ENCODE measurements around the gene ANLN. TPM values are rescaled to one million over a fixed set of nuclear protein-coding genes. Genes with fewer than 3 reads are reported as not detected.

The ANLN gene
- total RNA-seq, 1 experiment from 2014 or later: 81.1 TPM

DNA sequence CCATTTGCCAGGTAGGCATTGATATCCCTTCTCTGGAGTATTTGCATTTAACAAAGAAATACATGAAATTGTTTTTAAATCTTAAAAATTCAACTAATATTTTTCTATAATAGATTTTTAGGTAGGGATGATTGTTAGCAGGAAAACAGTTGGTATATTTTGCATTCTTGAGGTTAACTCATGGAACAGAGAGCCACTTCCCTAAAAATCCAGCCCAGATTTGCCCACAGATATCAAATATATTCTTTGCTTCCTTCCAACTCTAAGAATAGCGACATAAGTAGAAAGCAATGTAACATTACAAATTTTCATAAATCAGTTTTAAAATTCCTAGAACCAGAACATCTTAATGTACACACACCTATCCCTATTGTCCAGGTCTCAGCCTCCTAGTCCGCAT lies 45.0 kb upstream of the ANLN start:
- ChIA-PET CTCF (no interaction called here), POLR2A (no interaction called here)
- peaks cover 4% of the 10 kb centered on the region; the same call in 1 of the 2 replicates for H3K27me3 Mint-ChIP-seq (ENCODE audit: low read depth)
- no peak for TF ChIP-seq EMX1 (CRISPR knock-in tag; IDR thresholded peaks at IDR 0.05)
- TF ChIP-seq, protein P1, sequence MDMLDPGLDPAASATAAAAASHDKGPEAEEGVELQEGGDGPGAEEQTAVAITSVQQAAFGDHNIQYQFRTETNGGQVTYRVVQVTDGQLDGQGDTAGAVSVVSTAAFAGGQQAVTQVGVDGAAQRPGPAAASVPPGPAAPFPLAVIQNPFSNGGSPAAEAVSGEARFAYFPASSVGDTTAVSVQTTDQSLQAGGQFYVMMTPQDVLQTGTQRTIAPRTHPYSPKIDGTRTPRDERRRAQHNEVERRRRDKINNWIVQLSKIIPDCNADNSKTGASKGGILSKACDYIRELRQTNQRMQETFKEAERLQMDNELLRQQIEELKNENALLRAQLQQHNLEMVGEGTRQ (CRISPR knock-in tag; IDR thresholded peaks at IDR 0.05): no peak
- ATAC-seq (no peak), DNase-seq (ENCODE audit: low spot score) (no peak)
- H3K36me3 Mint-ChIP-seq: no peaks in the 10 kb centered on the region
- H3K4me3 Mint-ChIP-seq: no peak overlapping the region
- H3K9me3 Mint-ChIP-seq: peaks cover 12% of the 10 kb centered on the region
- no peak overlapping the region for H3K27ac Mint-ChIP-seq
- H3K4me1 Mint-ChIP-seq: peaks cover 7% of the 10 kb centered on the region

DNA sequence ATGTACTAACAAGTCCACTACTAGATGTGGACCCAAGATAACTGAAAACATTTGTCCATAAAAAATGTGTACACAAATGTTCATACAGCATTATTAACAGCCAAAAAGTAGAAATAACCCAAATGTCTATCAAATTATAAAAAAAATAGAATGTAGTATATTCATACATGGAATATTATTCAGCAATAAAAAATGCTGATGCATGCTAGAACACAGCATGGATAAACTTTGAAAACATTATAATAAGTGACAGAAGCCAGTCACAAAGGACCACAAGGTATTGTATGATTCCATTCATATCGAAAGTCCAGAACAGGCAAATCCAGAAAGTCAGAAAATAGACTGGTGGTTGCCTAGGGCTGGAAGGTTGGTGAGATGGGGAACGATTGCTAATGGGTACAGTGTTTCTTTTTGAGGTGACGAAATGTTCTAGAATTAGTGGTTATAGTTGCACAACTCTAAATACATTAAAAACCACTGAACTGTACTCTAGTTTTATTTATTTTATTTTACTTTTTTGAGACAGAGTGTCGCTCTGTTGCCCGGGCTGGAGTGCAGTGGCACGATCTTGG lies 43.3 kb upstream of the ANLN start:
- H3K27ac Mint-ChIP-seq: no peak overlapping the region
- H3K4me3 Mint-ChIP-seq: no peak overlapping the region
- H3K36me3 Mint-ChIP-seq: no peaks in the 10 kb centered on the region
- POLR2A ChIA-PET: no interaction called here
- peaks cover 10% of the 10 kb centered on the region for H3K4me1 Mint-ChIP-seq
- peaks cover 4% of the 10 kb centered on the region; the same call in 1 of the 2 replicates for H3K27me3 Mint-ChIP-seq (ENCODE audit: low read depth)
- peaks cover 12% of the 10 kb centered on the region for H3K9me3 Mint-ChIP-seq
- CTCF ChIA-PET: no interaction called here
- ATAC-seq: no peak
- TF ChIP-seq, protein P2, sequence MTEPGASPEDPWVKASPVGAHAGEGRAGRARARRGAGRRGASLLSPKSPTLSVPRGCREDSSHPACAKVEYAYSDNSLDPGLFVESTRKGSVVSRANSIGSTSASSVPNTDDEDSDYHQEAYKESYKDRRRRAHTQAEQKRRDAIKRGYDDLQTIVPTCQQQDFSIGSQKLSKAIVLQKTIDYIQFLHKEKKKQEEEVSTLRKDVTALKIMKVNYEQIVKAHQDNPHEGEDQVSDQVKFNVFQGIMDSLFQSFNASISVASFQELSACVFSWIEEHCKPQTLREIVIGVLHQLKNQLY (CRISPR knock-in tag; IDR thresholded peaks at IDR 0.05): no peak
- TF ChIP-seq FOXJ3 (CRISPR knock-in tag; IDR thresholded peaks at IDR 0.05; ENCODE audit: borderline replicate concordance) (no peak), ATF1 (CRISPR knock-in tag; IDR thresholded peaks at IDR 0.05) (no peak)
- TF ChIP-seq, protein P3, sequence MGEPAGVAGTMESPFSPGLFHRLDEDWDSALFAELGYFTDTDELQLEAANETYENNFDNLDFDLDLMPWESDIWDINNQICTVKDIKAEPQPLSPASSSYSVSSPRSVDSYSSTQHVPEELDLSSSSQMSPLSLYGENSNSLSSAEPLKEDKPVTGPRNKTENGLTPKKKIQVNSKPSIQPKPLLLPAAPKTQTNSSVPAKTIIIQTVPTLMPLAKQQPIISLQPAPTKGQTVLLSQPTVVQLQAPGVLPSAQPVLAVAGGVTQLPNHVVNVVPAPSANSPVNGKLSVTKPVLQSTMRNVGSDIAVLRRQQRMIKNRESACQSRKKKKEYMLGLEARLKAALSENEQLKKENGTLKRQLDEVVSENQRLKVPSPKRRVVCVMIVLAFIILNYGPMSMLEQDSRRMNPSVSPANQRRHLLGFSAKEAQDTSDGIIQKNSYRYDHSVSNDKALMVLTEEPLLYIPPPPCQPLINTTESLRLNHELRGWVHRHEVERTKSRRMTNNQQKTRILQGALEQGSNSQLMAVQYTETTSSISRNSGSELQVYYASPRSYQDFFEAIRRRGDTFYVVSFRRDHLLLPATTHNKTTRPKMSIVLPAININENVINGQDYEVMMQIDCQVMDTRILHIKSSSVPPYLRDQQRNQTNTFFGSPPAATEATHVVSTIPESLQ (CRISPR knock-in tag; IDR thresholded peaks at IDR 0.05): no peak
- no peak for DNase-seq (ENCODE audit: low spot score)

DNA sequence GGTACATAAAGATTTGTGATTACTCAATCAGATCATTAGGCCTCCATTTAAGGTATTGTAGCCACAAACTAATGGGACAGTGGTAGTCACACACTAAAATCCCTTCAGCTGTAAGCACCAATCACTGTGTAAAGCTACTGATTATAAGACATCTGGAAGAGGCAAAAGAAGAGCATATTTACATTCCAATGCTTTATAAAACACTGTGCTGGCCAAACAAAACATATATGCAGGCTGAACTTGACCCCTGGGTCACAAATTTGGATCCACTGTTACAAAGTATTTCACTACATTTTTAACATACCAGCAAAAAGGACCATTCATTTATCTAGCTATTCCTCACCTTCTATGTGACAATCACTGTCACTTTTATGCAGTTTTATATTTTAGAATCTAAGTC lies 41.4 kb upstream of the ANLN start:
- H3K4me1 Mint-ChIP-seq: peaks cover 10% of the 10 kb centered on the region
- TF ChIP-seq NR2C2 (CRISPR knock-in tag; IDR thresholded peaks at IDR 0.05): no peak
- TF ChIP-seq KAT7 (CRISPR knock-in tag; IDR thresholded peaks at IDR 0.05; ENCODE audit: borderline replicate concordance): no peak
- TF ChIP-seq, protein P4, sequence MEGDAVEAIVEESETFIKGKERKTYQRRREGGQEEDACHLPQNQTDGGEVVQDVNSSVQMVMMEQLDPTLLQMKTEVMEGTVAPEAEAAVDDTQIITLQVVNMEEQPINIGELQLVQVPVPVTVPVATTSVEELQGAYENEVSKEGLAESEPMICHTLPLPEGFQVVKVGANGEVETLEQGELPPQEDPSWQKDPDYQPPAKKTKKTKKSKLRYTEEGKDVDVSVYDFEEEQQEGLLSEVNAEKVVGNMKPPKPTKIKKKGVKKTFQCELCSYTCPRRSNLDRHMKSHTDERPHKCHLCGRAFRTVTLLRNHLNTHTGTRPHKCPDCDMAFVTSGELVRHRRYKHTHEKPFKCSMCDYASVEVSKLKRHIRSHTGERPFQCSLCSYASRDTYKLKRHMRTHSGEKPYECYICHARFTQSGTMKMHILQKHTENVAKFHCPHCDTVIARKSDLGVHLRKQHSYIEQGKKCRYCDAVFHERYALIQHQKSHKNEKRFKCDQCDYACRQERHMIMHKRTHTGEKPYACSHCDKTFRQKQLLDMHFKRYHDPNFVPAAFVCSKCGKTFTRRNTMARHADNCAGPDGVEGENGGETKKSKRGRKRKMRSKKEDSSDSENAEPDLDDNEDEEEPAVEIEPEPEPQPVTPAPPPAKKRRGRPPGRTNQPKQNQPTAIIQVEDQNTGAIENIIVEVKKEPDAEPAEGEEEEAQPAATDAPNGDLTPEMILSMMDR (IDR thresholded peaks at IDR 0.05): no peak
- POLR2A ChIA-PET: no interaction called here
- no peaks in the 10 kb centered on the region for H3K36me3 Mint-ChIP-seq
- H3K27me3 Mint-ChIP-seq (ENCODE audit: low read depth): no peaks in the 10 kb centered on the region
- CTCF ChIA-PET: interaction anchor here (1.2 kb wide), 1 partner anchor 29 kb away, joined by 3 read pairs; no protein-coding TSS in a partner anchor
- H3K4me3 Mint-ChIP-seq: no peak overlapping the region
- ATAC-seq (no peak), DNase-seq (ENCODE audit: low spot score) (no peak)
- peaks cover 12% of the 10 kb centered on the region for H3K9me3 Mint-ChIP-seq
- H3K27ac Mint-ChIP-seq: no peak overlapping the region

DNA sequence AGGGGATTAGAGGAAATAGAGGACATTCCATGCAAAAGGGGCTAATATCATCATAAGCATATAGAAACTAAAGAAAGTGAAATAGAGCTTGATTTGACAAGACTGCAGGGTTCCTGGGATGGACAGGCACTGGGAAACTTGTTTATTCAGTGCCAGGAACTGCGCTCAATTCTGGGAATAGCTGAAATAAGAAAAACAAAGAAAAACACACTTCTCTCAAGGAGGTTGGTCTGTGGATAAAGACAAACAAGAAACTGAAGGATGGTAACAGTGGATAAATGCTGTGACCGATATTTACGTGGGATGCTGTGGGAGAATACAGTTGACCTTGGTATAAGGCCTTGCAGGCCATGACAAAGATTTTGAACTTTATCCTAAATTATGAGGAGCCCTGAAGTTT lies 40.9 kb upstream of the ANLN start:
- POLR2A ChIA-PET: no interaction called here

More for the DNA sequence above, 40.9 kb upstream of the ANLN start:
- ATAC-seq (no peak), DNase-seq (ENCODE audit: low spot score) (no peak)
- no peak overlapping the region for H3K27ac Mint-ChIP-seq
- H3K36me3 Mint-ChIP-seq: no peaks in the 10 kb centered on the region
- H3K4me3 Mint-ChIP-seq: no peak overlapping the region
- H3K9me3 Mint-ChIP-seq: peaks cover 12% of the 10 kb centered on the region
- TF ChIP-seq, protein P2 (CRISPR knock-in tag; IDR thresholded peaks at IDR 0.05): no peak
- TF ChIP-seq, protein P5, sequence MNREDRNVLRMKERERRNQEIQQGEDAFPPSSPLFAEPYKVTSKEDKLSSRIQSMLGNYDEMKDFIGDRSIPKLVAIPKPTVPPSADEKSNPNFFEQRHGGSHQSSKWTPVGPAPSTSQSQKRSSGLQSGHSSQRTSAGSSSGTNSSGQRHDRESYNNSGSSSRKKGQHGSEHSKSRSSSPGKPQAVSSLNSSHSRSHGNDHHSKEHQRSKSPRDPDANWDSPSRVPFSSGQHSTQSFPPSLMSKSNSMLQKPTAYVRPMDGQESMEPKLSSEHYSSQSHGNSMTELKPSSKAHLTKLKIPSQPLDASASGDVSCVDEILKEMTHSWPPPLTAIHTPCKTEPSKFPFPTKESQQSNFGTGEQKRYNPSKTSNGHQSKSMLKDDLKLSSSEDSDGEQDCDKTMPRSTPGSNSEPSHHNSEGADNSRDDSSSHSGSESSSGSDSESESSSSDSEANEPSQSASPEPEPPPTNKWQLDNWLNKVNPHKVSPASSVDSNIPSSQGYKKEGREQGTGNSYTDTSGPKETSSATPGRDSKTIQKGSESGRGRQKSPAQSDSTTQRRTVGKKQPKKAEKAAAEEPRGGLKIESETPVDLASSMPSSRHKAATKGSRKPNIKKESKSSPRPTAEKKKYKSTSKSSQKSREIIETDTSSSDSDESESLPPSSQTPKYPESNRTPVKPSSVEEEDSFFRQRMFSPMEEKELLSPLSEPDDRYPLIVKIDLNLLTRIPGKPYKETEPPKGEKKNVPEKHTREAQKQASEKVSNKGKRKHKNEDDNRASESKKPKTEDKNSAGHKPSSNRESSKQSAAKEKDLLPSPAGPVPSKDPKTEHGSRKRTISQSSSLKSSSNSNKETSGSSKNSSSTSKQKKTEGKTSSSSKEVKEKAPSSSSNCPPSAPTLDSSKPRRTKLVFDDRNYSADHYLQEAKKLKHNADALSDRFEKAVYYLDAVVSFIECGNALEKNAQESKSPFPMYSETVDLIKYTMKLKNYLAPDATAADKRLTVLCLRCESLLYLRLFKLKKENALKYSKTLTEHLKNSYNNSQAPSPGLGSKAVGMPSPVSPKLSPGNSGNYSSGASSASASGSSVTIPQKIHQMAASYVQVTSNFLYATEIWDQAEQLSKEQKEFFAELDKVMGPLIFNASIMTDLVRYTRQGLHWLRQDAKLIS (CRISPR knock-in tag; IDR thresholded peaks at IDR 0.05; ENCODE audit: borderline replicate concordance): no peak
- TF ChIP-seq, protein P6, sequence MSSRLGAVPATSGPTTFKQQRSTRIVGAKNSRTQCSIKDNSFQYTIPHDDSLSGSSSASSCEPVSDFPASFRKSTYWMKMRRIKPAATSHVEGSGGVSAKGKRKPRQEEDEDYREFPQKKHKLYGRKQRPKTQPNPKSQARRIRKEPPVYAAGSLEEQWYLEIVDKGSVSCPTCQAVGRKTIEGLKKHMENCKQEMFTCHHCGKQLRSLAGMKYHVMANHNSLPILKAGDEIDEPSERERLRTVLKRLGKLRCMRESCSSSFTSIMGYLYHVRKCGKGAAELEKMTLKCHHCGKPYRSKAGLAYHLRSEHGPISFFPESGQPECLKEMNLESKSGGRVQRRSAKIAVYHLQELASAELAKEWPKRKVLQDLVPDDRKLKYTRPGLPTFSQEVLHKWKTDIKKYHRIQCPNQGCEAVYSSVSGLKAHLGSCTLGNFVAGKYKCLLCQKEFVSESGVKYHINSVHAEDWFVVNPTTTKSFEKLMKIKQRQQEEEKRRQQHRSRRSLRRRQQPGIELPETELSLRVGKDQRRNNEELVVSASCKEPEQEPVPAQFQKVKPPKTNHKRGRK (CRISPR knock-in tag; IDR thresholded peaks at IDR 0.05; ENCODE audit: borderline replicate concordance): no peak
- TF ChIP-seq, protein P7, sequence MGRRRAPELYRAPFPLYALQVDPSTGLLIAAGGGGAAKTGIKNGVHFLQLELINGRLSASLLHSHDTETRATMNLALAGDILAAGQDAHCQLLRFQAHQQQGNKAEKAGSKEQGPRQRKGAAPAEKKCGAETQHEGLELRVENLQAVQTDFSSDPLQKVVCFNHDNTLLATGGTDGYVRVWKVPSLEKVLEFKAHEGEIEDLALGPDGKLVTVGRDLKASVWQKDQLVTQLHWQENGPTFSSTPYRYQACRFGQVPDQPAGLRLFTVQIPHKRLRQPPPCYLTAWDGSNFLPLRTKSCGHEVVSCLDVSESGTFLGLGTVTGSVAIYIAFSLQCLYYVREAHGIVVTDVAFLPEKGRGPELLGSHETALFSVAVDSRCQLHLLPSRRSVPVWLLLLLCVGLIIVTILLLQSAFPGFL (CRISPR knock-in tag; IDR thresholded peaks at IDR 0.05; ENCODE audit: borderline replicate concordance): no peak
- H3K27me3 Mint-ChIP-seq (ENCODE audit: low read depth): 0 out of 2 replicates have a peak, but pooled peaks cover under 1% of the 10 kb centered on the region
- CTCF ChIA-PET: interaction anchor here (0.5 to 1.2 kb wide), 2 partner anchors 29 to 234 kb away, joined by 3 read pairs; no protein-coding TSS in a partner anchor
- H3K4me1 Mint-ChIP-seq: peaks cover 10% of the 10 kb centered on the region

Data from WTC11 (cell line).